Astrocyte (in vitro differentiated cells and primary cell): ENCODE results near the gene HACD1. TPM values are rescaled to one million over a fixed set of nuclear protein-coding genes. Genes with fewer than 3 reads are reported as not detected.

Experiments
- DNase-seq: peaks from one replicate; pipeline ENCODE4 v3.0.0-alpha.2; 2010; ENCODE audit warnings: low read depth
- FAIRE-seq: peaks from 2 replicates; lab custom pipeline; 2011; peaks lifted over from hg19 to GRCh38; lab: Jason Lieb, UNC
- H2AFZ ChIP-seq: 2 replicates; pipeline ENCODE4 v1.6.0; 2012; ENCODE audit warnings: low read depth, low read length, inconsistent platforms
- H3K27ac ChIP-seq: 2 replicates; pipeline ENCODE4 v1.5.1; 2011; ENCODE audit warnings: low read depth, low read length, inconsistent platforms
- H3K27me3 ChIP-seq: 2 replicates; pipeline ENCODE4 v1.6.0; 2011; ENCODE audit warnings: low read length, inconsistent platforms; ENCODE audit not compliant: insufficient read depth
- H3K36me3 ChIP-seq: 2 replicates; pipeline ENCODE4 v1.5.1; 2011; ENCODE audit warnings: low read length, inconsistent platforms; ENCODE audit not compliant: insufficient read depth
- H3K4me1 ChIP-seq: 2 replicates; pipeline ENCODE4 v1.5.1; 2011; ENCODE audit warnings: low read length, inconsistent platforms; ENCODE audit not compliant: insufficient read depth
- H3K4me2 ChIP-seq: 2 replicates; pipeline ENCODE4 v1.6.0; 2012; ENCODE audit warnings: low read length, inconsistent platforms
- H3K4me3 ChIP-seq: 2 replicates; pipeline ENCODE4 v1.5.1; 2011; ENCODE audit warnings: low read depth, mild to moderate bottlenecking, low read length, inconsistent platforms; ENCODE audit not compliant: insufficient read depth
- H3K79me2 ChIP-seq: 2 replicates; pipeline ENCODE4 v1.6.0; 2012; ENCODE audit warnings: mild to moderate bottlenecking, low read length, inconsistent platforms; ENCODE audit not compliant: insufficient read depth
- H3K9ac ChIP-seq: 2 replicates; pipeline ENCODE4 v1.6.0; 2012; ENCODE audit warnings: mild to moderate bottlenecking, low read length, inconsistent platforms
- H3K9me3 ChIP-seq: 2 replicates; pipeline ENCODE4 v1.5.1; 2012; ENCODE audit warnings: low read depth, mild to moderate bottlenecking, low read length, inconsistent platforms; ENCODE audit not compliant: insufficient read depth
- H4K20me1 ChIP-seq: 2 replicates; pipeline ENCODE4 v1.6.0; 2012; ENCODE audit warnings: low read length, inconsistent platforms; ENCODE audit not compliant: insufficient read depth
- H3K27ac Mint-ChIP-seq: one replicate; pipeline ENCODE4 v1.8.0; 2021; ENCODE audit warnings: mild to moderate bottlenecking, mixed read lengths; ENCODE audit not compliant: unreplicated experiment
- H3K27me3 Mint-ChIP-seq: one replicate; pipeline ENCODE4 v1.8.0; 2021; ENCODE audit warnings: low read depth, mixed read lengths; ENCODE audit not compliant: unreplicated experiment
- H3K36me3 Mint-ChIP-seq: one replicate; pipeline ENCODE4 v1.8.0; 2021; ENCODE audit warnings: low read depth, mixed read lengths; ENCODE audit not compliant: unreplicated experiment
- H3K4me1 Mint-ChIP-seq: one replicate; pipeline ENCODE4 v1.8.0; 2021; ENCODE audit warnings: low read depth, mixed read lengths; ENCODE audit not compliant: unreplicated experiment
- H3K4me3 Mint-ChIP-seq: one replicate; pipeline ENCODE4 v1.8.0; 2021; ENCODE audit warnings: mild to moderate bottlenecking, moderate library complexity, mixed read lengths; ENCODE audit not compliant: unreplicated experiment
- H3K9me3 Mint-ChIP-seq: one replicate; pipeline ENCODE4 v1.8.0; 2021; ENCODE audit warnings: mild to moderate bottlenecking, mixed read lengths; ENCODE audit not compliant: unreplicated experiment
- CTCF ChIP-seq: IDR thresholded peaks from 2 replicates; pipeline ENCODE4 v1.5.1; 2011; ENCODE audit warnings: low read depth, mild to moderate bottlenecking, inconsistent platforms, low read length, moderate library complexity; ENCODE audit not compliant: insufficient read depth
- EZH2 ChIP-seq: IDR thresholded peaks from 2 replicates; pipeline ENCODE4 v1.6.1; 2012; ENCODE audit warnings: mild to moderate bottlenecking, low read length, inconsistent platforms; ENCODE audit not compliant: insufficient read depth
- total RNA-seq: library from RNA; stranded (reverse); gene quantifications from 2 replicates; pipeline ENCODE4 v1.2.1, GENCODE V29; 2021

Gene HACD1
- total RNA-seq, 1 donor from 2014 or later: 87.7 TPM

- H3K79me2 ChIP-seq: peaks cover 95% of the 10 kb centered on the region
- FAIRE-seq: no peak
These were observed 37.8 kb upstream of the HACD1 start for GRCh38 chr10:17655009-17655408.

GRCh38 chr10:17652585-17652984, 35.4 kb upstream of the HACD1 start:
- no peak overlapping the region for H3K4me2 ChIP-seq
- peaks cover 51% of the 10 kb centered on the region for H3K4me1 Mint-ChIP-seq
- H3K27ac ChIP-seq: peak overlapping the region; percentile 67
- no peak overlapping the region for H3K4me3 ChIP-seq
- H3K9me3 Mint-ChIP-seq: peaks cover 2% of the 10 kb centered on the region
- peaks cover 95% of the 10 kb centered on the region for H3K79me2 ChIP-seq
- peaks cover 24% of the 10 kb centered on the region for H3K4me1 ChIP-seq
- DNase-seq (peak; percentile 60), FAIRE-seq (no peak)
- no peak overlapping the region for H3K4me3 Mint-ChIP-seq
- no peak overlapping the region for H3K9ac ChIP-seq
- H3K36me3 Mint-ChIP-seq: peaks cover 16% of the 10 kb centered on the region
- H4K20me1 ChIP-seq: peaks cover 63% of the 10 kb centered on the region
- H3K36me3 ChIP-seq: no peaks in the 10 kb centered on the region
- no peak overlapping the region for H3K27ac Mint-ChIP-seq
- no peak overlapping the region for H2AFZ ChIP-seq
- H3K27me3 Mint-ChIP-seq: no peaks in the 10 kb centered on the region
- H3K27me3 ChIP-seq: no peaks in the 10 kb centered on the region
- TF ChIP-seq CTCF: no peak
- TF ChIP-seq EZH2: no peak
- peaks cover 2% of the 10 kb centered on the region for H3K9me3 ChIP-seq

More at GRCh38 chr10:17655009-17655408, 37.8 kb upstream of the HACD1 start:
- Histone ChIP-seq H3K4me3 (no peak overlapping the region), H3K4me2 (peak overlapping the region; percentile 48), H3K9ac (no peak overlapping the region), H2AFZ (no peak overlapping the region), H3K36me3 (no peaks in the 10 kb centered on the region), H4K20me1 (peaks cover 60% of the 10 kb centered on the region), H3K27me3 (no peaks in the 10 kb centered on the region), H3K9me3 (peaks cover 2% of the 10 kb centered on the region), H3K4me1 (peaks cover 20% of the 10 kb centered on the region), H3K27ac (no peak overlapping the region)
- no peak for DNase-seq
- H3K36me3 Mint-ChIP-seq: peaks cover 19% of the 10 kb centered on the region
- H3K27me3 Mint-ChIP-seq: no peaks in the 10 kb centered on the region
- TF ChIP-seq EZH2: no peak
- TF ChIP-seq CTCF: no peak
- no peak overlapping the region for H3K4me3 Mint-ChIP-seq
- H3K4me1 Mint-ChIP-seq: peaks cover 47% of the 10 kb centered on the region
- H3K27ac Mint-ChIP-seq: no peak overlapping the region
- peaks cover 2% of the 10 kb centered on the region for H3K9me3 Mint-ChIP-seq

GRCh38 chr10:17651896-17652295, 34.7 kb upstream of the HACD1 start:
- TF ChIP-seq CTCF (no peak), EZH2 (no peak)
- Histone ChIP-seq H3K4me3 (no peak overlapping the region), H3K27me3 (no peaks in the 10 kb centered on the region), H3K36me3 (no peaks in the 10 kb centered on the region), H3K4me1 (peaks cover 24% of the 10 kb centered on the region), H3K79me2 (peaks cover 95% of the 10 kb centered on the region), H4K20me1 (peaks cover 59% of the 10 kb centered on the region), H3K9ac (peak overlapping the region; percentile 38), H3K27ac (peak overlapping the region; percentile 67), H3K9me3 (peaks cover 2% of the 10 kb centered on the region), H3K4me2 (peak overlapping the region; percentile 41), H2AFZ (no peak overlapping the region)
- DNase-seq: peak; percentile 47
- peak overlapping the region; percentile 16 for H3K27ac Mint-ChIP-seq
- peaks cover 47% of the 10 kb centered on the region for H3K4me1 Mint-ChIP-seq
- H3K9me3 Mint-ChIP-seq: peaks cover 2% of the 10 kb centered on the region
- H3K36me3 Mint-ChIP-seq: peaks cover 16% of the 10 kb centered on the region
- no peak overlapping the region for H3K4me3 Mint-ChIP-seq
- no peak for FAIRE-seq
- H3K27me3 Mint-ChIP-seq: no peaks in the 10 kb centered on the region
